GM21526 (cell line): Measurements from ENCODE around the gene EHF.
"Not testable (repeated sequence)": the region's sequence is repeated elsewhere in the genome, so short reads cannot be mapped to it uniquely, and the experiment has no call there.

Source experiments
- ATAC-seq: cut with Tn5 transposase; IDR thresholded peaks from one replicate; pipeline ENCODE4 v1.9.1; 2021; ENCODE audit warnings: moderate library complexity; ENCODE audit not compliant: unreplicated experiment, low FRiP score

Gene EHF

DNA sequence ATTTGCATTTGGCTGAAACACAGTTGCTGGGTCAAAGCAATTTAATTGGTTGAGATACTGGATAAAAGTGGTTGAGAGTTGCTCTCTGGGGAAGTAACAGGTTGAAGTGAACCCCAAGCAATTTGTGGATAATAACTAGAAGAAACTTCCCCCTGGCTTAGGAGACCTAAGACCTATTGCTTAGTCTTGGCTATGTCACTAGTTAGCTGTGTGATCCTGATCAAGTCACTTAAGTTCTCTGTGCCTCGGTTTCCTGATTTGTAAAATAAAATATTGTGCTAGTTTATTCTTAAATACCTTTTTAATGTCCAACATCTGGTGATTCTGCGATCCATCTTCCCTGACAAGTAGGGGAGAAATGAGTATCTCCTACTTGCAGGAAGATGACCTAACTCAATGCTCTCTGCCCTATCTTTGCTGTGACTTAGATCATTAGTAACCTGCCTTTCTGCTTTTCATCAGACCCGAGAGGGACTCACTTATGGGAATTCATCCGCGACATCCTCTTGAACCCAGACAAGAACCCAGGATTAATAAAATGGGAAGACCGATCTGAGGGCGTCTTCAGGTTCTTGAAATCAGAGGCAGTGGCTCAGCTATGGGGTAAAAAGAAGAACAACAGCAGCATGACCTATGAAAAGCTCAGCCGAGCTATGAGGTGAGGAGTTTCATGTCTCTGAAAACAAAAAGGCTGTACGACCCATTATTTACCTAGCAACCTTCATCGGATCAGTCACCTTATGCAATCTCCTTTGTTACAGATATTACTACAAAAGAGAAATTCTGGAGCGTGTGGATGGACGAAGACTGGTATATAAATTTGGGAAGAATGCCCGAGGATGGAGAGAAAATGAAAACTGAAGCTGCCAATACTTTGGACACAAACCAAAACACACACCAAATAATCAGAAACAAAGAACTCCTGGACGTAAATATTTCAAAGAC is 37.5 kb downstream of the EHF start:
- ATAC-seq = no peak

DNA sequence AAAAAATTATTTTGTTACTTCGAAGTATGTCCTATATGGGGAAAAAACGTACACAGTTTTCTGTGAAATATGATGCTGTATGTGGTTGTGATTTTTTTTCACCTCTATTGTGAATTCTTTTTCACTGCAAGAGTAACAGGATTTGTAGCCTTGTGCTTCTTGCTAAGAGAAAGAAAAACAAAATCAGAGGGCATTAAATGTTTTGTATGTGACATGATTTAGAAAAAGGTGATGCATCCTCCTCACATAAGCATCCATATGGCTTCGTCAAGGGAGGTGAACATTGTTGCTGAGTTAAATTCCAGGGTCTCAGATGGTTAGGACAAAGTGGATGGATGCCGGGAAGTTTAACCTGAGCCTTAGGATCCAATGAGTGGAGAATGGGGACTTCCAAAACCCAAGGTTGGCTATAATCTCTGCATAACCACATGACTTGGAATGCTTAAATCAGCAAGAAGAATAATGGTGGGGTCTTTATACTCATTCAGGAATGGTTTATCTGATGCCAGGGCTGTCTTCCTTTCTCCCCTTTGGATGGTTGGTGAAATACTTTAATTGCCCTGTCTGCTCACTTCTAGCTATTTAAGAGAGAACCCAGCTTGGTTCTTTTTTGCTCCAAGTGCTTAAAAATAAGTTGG is 38.3 kb downstream of the EHF start:
- ATAC-seq = no peak

DNA sequence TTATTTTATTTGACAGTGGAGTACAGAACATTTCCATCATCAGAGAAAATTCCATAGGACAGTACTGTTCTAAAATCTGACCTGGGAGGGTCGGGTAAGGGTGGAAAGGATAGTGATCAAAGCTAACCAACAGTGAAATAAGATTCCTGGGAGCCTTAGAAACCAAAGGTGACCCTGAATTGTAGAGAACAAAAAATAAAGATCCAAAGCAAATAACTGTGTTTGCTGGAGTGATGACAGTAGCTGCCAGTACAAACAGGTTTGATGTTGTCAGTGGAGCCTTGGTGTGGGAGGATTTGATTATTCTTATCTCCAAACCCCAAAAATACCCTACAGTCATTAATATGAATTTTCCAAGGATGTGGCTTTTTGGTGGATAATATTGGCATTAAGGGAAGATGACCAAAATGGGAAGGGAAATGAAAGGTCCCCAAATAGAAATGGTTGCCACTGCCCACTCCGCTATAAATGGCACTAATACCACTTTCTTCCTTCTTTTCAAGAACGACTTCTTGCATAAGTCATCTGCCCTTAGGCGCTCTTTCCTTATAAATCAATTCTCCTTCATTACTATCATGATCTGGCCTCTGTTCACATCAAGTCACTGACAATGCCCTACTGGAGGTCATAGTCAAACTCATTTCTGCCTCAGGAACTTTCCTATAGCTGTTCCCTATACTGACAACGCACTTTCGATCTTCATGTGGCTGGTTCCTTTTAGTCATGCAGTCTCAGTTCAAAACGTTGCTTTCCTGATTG is 44.4 kb downstream of the EHF start:
- no peak for ATAC-seq

DNA sequence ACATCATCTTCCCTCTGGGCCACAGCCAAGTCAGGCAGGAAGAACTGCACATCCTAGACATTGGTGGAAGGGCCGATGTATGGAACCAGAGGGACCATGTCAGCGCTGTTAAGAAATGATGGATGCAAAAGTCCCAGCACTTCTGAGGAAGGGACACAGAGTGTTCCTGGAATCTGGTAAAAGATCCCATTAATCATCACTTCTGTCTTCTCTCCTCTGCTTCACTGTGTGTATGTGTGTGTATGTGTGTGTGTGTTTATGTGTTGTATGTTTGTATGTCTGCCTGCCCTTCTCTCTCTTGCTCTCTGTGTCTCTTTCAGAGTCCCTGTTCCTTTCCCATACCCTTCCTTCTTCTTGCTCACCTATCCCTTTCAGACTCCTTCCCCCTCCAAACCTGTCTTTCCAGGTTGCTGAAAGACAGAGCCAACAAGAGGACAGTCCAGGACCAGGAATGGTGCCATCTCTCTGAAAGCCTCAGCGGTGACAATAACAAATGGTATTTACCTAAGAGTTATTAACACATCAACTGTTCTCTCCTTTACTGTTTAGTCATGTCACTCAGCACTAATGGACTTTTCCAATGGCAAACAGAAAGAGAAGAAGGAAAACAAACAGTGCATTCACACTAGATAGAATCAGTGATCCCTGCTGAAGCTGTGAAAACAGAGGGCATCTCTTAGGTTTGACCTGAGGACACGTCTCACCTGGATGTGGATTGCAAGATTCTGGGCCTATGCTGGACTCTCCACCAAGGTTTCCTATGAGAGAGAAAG is 47.1 kb downstream of the EHF start:
- no peak for ATAC-seq

DNA sequence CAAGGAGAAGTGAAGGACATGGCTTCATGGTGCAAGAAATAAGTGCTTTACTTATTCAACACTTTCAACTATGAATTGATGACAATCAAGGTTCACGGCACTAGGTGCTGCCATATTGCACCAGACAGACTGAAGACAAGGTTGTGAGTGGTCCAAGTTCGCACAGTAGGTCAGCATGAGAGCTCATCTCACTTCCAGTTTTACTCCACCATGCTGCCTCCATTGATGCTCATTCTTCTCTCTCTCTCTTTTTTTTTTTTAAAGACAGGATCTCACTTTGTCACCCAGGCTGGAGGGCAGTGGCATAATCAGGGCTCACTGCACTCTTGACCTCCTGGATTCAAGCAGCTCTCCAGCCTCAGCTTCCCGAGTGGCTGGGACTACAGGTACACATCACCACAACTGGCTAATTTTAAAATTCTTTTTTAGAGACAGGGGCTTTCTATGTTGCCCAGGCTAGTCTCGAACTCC is 47.7 kb downstream of the EHF start:
- ATAC-seq = no peak

DNA sequence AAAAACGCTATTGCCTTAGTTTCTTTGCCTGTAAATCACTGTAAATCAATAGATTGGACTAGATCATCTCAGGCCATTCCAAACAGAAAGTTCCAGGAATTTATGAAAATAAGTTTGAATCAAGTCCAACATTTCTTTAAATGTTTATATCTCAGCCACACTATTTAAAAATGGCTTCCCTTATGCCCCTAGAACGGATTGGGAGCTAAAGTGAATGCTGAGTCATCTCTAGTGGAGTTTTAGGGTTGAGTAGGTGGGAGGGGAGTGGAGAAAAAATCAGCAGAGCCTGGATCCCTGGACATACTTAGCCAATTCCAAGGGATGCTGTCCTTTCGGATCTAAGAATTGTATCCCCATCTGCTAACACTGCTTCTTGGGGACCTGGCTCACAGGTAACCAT is 48.6 kb downstream of the EHF start:
- no peak for ATAC-seq

DNA sequence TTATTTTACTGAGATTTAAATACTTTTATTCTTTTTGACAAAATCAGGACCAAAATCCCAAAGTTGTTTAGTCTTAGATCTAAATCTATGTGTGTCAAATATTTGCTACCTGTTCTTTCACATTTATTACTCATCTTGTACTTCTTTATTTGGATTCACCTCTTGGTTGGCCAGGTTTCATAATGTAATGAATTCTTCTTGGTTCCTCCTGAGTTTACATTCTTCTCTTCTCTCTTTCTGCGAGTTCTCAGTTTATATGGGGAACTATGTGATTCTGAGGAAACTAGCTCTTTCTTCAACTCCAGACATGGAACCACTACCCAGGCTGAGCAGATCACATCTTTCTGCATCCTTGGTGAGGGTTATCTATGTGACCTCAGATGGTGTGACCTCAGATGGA is 50.2 kb downstream of the EHF start:
- ATAC-seq = no peak

DNA sequence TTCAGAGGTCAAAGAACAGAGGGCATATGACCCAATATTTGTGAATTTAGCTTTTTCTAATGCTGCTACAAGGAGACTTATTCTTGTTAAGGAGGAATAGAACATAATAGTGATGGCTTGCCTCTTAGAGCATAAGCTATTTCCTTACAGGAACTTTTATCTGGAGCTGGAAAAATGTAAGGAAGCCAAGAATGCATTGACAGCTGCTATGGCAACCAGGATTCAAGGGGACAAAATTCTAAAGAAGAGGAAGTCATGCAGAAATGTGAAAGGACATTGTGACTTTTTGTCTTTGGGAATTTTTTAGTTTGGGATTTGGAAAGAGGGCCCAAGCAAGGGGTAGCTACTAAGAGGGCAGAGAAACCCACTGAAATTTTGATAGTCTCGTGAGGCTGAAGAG is 51.1 kb downstream of the EHF start:
- no peak for ATAC-seq

DNA sequence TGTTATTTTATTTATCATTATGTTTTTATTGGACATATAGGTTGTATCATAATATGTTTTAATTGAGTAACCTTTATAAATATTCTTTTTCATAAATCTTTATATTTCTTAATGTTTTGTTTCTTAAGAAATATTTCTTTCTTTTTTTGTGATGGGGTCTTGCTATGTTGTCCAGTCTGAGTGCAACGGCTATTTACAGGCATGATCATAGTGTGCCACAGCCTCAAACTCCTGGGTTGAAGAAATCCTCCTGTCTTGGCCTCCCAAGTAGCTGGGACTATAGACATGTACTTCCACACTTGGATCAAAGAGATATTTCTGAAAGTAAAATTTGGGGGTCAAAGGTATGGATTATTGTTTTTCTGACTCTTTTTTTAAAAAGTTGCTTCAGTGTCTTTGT is 53.1 kb downstream of the EHF start:
- ATAC-seq = no peak

DNA sequence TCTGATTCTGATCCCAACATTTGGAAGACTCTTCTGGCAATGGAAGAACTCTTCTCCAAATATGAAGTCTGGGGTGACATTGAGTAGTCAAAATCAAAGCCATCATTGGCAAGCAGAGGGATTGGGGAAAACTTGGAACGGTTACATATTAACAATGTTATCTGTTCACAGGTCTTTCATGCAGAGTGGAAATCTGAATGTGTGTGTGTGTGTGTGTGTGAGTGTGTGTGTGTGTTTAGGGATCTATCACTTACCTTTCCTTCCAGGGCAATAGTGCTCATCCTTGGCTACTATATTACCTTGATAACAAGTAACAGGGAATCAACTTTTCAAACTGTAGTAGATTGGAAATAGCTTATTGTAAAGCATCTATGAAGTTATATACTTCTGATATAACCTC is 55.3 kb downstream of the EHF start:
- ATAC-seq = no peak

DNA sequence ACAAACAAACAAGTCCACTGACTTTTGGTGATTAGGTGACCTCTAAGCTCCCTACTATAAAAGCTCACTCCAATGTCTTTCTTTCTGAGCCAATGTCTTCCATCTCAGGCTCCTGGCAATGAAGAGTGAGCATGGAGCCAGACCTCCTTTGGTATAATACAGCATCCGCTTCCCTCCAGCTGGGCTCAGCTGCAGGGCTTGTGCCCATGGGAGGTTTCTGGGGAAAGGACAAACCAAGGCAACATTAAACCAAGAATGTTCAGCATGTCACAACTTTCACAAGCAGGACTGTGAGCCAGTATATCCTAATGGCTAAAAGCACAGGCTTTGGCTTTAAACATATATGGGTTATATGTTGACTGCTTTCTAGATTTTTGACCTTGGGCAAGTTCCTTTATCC is 58.8 kb downstream of the EHF start:
- no peak for ATAC-seq

DNA sequence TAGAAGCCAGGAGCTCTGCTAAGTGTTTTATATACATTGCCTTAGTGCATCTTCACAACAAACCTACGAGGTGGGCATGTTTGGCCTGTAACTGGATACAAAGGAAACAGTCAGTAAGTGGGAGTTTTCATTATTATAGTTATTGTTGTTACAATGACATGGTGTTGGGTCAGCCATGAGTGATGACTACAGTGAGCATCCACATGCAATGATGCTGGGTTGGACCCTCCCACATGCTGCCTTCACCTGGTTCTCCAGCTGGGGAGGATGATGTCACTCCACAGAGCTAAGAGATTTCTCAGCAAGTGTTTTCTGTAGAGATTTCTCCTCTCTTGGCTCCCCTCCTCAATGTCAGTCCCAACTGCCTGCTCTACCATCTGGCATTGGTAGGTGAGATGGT is 59.3 kb downstream of the EHF start:
- ATAC-seq = no peak

DNA sequence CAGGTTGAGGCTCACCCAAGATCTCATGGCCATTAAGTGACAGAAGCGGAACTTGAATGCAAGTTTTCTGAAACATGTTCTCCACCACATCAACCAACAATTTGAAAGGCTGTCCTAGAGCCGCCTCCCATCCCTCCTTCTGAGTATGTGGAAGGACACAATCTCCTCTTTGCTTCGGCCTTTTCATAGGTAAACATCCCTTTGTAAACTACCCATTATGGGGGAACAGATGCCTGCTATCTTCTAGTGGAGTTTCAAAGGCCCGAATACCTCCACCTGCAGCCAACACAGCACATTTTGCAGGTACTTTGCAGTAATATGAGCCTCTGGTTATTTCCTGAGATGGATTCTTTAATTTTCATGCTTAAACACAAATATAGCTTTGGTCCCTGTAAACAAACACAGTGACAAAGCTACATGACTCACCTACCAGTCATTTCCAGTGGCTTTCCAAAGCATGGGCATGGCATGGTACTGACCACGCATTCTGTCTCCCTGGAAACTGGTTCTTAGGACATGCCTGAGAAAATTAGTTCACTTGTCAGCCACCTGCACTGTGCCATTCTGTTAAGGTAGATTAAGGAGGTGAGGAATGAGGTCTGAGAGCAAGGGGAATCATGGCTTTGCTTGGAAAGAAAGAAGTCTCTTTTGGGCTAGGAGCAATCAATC is 60.2 kb downstream of the EHF start:
- no peak for ATAC-seq

DNA sequence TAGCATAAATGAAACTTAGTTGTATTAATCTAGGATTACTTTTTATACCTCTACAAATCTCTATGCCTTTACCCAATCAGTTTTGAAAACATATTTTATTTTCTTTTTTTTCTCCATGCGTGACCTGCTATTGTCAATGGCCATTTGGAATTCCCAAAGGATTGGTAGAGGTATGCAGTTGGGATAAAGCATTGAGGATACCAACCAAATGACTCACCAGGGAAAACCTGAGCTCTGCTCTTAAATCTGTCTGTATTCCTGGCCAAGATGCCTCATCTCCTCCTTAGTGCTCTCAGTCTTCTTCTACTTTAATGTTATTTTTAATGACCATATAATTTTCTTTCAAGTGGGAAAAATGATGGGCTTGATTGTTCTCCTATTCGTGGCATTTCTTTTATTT is 61.9 kb downstream of the EHF start:
- ATAC-seq = no peak

DNA sequence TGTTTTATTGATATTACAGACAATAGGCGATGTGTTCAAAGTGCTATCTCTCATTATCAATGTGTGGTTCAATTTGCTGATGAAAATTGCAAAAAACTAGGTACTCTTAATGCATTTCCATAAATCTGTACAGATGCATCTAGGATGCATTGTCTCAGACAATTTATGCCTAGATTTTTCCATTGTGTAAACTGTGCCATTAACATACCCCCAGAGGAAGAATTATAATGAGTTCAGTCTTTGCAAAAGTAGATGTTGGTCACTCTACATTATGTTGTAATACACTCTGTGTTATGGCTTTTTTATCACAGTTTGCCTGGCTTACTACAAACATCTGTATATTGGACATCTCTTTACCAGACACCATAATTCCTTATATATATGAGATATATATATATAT is 62.5 kb downstream of the EHF start:
- ATAC-seq = no peak

DNA sequence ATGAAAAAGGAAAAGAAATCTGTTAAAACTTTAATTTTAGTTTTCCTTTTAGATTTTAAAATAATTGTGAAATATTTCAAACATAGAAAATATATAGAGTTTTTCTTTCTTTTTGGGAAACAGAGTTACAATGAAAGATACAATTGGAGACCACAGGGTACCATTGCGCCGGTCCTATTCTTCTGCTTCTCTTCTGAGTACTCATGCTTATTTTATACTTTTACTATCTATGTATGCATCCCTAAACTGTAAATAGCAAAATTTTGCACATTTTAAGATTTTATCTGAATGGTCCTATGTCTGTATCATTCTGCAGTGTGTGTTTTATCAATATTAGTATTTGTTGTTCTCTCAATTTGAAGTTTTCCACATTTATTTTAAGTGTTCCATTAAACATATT is 65.0 kb downstream of the EHF start:
- no peak for ATAC-seq

DNA sequence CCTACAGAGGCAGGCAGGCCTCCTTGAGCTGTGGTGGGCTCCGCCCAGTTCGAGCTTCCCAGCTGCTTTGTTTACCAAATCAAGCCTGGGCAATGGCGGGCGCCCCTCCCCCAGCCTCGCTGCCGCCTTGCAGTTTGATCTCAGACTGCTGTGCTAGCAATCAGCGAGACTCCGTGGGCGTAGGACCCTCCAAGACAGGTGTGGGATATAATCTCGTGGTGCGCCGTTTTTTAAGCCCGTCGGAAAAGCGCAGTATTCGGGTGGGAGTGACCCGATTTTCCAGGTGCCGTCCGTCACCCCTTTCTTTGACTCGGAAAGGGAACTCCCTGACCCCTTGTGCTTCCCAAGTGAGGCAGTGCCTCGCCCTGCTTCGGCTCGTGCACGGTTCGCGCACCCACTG is 71.4 kb downstream of the EHF start:
- ATAC-seq = not testable (repeated sequence)

DNA sequence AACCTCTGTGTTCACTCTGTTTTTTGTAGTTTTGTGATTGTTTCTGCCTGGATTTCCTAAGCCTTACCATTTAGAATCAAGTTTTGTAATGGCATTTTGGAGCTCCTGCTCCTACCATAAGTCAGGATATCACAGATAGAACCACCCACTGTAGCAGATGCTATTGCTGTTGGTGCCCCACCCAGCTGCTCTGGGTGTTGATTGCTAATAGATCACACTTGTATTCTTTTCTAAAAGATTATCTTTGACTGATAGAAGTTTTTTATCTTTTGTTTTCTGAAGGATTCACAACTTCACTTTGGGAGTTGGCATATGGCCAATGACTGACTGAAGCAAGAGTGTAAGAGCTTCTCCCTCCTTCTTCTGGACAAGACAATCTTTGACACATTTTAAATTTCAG is 76.0 kb downstream of the EHF start:
- no peak for ATAC-seq

DNA sequence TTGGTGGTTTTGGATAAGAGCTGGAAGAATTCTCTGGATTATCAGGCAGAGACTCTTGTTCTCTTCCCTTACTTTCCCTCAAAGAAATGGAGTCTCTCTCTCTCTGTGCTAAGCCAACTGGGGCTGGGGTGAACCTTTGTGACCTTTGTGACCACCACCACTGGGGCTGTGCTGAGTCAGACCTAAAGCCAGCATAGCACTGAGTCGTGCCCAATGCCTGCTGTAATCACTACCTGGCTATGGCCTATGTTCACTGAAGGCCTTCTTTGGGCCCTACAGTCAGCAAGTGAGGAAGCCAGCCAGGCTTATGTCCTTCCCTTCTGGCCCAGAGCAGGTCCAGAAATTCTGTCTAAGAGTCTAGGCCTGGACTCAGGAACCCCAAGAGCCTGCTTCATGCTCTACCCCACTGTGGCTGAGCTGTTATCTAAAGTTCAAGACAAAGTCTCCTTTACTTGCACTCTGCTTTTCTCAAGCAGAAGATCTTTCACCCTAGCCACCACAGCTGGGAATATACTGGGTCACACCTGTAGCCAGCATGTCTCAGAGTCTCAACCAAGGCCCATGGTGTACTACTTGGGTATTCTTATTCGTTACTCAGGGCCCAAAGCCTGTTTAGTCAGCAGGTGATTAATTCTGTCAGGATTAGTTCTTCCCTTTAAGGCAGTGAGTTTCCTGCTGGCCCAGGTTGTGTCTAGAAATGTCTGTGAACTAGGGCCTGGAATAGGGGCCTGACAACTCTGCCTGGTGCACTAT is 86.0 kb downstream of the EHF start:
- no peak for ATAC-seq
